Measurements from ENCODE around the gene GHRHR.

The GHRHR gene

DNA sequence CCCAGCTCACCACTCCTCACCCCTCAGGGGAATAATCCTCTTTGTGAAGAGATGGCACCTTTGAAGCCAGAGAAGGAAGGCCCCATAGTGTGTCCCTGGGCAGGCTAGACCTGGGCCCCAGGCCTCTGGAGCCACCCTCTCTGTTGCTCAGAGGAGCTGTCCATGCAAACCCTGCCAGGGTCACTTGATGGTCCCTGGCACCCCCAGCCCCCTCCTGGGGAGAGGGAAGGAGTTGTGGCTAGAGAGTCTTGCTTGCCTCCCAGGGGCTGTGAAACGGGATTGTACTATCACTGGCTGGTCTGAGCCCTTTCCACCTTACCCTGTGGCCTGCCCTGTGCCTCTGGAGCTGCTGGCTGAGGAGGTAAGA, 5.8 kb downstream of the GHRHR start:
- DNase-seq: no peak

DNA sequence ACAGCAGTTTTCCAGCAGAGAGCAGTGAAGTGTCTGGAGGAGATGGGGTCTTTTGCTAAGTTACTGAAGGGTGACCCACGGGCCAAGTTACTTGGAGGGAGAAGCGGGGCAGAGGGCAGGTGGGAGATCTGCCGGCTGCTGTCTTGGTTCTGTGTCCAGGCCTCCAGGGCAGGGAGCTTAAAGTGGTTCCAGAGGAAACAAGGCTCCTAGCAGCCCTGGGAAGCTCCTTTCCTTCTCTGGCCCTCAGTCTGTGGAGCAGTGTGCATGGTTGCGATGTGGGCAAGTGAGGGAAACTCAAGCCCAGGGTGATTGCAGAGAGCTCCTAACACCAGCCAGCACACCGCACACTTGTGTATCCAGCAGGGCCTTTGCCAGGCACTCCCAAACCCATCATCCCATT, 6.3 kb downstream of the GHRHR start:
- no peak for DNase-seq

DNA sequence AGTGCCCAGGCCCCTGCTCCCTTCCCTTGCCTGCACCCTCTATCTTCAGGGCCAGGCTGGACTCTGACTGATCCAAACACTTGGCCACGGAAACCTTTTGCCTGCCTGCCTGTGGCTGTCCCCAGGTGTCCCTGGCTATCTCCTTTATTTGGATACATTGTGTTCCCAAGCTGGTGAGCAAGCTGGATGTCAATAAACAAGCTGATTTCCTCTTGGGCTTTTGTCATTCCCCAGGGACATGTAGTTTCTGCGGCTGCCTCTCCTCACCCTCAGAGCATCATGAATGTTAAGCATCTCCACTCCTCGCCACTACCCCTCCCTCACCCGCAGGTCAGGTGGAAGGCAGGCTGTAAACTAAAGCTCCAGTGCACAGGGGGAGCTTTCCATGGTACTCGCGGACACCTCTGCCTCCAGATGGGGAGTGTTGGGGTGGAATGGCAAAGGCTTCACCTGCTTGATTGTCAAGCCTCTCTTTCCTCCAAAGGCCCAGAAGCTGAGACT, 6.9 kb downstream of the GHRHR start:
- DNase-seq: no peak

DNA sequence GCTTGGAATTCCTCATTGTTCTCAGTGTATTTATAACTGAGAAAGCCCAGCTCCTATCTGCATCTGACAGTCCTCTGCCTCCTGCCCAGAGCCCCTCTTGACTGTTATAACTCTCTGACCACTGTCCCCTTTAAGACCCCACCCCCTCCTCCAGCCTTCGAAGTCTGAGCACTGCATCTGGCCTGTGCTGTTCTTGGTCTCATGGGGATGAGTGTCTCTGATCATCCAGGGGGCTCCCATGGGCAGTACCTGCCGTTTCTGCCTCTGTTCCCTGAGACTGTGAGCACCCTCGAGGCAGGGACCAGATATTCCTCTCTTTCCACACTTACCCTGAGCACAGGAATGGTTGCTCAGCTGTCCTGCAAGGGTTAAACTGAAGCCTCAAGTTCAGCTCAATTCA, 7.7 kb downstream of the GHRHR start:
- DNase-seq: no peak

DNA sequence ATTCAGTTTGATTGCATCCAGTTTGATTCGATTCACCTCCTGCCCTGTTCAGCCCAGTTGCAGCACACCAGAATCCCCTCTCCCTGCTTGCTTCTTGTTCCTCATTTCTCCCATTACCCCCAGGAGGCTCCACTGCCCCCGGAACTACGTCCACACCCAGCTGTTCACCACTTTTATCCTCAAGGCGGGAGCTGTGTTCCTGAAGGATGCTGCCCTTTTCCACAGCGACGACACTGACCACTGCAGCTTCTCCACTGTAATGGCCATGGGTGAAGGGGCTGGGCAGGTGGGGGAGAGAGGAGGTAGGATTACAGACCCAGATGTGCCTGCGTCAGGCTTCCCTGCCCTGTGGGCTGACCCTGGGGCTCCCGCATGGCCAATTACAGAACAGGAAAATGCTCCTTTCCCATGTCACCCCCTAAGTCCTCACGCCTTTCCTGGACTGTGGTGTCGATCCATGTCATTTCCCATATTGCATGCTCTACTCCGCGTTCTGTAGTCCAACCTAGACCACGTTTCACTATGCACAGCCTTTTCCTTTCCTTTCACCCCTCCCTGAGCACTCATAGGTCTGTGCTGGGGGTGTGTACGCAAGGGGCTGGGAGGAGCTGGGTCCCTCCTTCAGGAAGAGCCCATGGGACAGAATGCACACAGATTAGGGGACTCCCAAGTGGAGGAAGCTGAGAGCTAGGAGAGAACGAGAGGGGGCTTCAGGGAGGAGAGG, 8.2 kb downstream of the GHRHR start:
- no peak for DNase-seq

DNA sequence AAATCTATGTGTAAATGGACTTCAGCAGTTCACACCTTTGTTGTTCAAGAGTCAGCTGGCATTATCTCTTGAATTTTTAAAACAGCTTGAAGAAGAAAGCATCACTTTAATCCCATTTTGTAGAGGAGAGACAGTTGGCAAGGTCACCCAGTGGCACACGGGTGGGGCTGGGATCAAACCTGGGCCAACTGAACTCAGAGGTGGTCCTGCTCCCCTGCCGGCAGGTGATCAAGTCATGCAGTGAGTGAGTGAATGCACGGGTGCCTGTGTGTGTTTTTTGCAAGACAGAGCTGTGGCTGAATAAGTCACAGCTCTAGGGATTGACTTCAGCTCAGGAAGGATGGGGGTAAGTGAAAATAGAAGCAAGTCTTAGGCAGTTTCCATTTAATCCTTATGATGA, 9.5 kb downstream of the GHRHR start:
- no peak for DNase-seq

DNA sequence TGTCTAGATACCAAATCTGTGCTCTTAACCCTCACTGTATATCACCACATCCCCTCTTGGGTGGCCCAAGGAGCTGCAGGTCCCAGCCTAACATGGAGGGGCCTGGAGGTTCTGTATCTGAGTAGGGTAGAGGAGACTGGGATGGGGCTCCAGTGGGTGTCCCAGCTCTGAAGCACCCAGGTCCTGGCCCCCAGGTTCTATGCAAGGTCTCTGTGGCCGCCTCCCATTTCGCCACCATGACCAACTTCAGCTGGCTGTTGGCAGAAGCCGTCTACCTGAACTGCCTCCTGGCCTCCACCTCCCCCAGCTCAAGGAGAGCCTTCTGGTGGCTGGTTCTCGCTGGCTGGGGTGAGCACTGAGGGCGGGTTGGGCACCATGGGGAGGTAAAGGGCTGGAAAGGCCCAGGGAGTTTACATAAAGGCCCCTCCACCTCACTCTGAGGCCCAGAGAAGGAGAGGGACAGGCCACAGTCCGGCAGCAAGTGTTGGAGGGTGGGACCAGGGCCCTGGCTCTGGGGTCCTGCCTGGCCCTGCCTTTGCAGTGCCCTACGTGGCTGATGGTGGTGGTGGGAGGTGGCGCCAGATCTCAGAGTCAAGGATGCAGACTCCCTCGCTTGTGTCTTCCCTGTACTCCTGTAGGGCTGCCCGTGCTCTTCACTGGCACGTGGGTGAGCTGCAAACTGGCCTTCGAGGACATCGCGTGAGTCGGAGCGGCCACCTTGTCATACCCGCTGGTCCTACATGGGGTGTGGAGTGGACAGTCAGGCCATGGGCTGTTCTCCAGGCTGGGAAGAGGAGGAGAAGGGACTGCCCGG, 10.2 kb downstream of the GHRHR start:
- no peak for DNase-seq

DNA sequence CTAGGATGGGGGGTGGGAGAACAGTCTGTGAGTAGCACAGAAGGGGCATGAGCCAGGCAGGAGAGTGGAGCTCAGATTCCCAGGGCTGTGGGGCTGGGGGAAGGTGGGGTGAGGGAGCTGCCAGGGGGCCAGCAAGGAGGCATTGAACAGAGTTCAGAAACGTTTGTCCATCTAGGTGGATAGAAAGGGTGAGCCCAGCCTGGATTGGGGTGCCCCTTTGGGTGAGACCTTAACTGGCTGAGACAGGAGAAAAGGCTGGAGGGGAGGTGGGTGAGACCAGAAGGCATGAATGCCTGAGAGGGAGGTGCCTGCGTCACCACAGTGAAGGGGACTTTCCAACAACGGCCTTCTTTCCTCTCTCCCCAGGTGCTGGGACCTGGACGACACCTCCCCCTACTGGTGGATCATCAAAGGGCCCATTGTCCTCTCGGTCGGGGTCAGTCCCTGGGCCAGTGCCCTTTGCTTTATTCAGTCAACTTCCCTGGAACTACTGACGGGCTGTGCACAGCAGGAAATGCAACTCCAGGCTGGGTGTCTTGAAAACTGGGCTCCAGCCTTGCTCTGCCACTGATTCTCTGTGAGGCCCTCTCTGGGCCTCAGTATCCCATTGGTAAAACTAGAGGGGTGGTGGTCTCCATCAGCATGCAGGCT, 11.0 kb downstream of the GHRHR start:
- DNase-seq: no peak

DNA sequence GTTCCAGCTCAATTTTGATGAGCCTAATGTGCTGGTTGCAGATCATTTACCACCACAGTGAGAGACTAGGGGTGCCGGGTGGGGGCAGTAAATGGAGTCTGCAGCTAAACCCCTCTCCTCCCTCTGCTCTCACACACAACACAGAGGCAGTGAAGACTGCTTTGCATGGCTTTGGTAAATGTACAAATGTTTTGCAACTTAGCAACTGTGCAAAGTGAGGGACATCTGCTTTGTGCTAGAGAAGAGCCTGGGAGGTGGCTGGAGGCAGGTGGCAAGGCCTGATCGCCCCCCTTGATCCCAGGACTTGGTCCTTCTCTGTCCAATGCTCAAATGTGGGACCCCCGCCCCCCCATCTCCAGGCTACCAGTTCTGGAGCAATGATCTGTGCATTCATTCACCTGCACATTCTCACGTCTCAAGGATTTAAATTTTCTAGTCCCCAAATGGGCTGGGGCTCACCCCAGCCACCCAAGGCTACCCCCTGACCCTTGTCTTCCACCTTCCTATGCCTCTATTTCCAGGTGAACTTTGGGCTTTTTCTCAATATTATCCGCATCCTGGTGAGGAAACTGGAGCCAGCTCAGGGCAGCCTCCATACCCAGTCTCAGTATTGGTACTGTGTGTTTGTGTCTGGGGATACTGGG, 11.6 kb downstream of the GHRHR start:
- no peak for DNase-seq

DNA sequence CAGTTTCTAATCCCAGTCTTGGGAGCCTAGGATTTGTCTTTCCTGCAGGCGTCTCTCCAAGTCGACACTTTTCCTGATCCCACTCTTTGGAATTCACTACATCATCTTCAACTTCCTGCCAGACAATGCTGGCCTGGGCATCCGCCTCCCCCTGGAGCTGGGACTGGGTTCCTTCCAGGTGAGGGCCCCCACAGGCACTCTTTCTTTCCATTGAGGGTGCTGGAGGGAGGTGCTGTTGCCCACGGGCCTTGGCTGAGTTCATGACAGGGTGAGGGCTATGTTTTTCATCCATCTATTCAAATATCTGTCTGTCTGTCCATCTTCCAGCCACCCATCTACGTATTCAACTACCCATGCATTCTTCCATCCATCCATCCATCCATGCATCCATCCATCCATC, 12.6 kb downstream of the GHRHR start:
- no peak for DNase-seq

DNA sequence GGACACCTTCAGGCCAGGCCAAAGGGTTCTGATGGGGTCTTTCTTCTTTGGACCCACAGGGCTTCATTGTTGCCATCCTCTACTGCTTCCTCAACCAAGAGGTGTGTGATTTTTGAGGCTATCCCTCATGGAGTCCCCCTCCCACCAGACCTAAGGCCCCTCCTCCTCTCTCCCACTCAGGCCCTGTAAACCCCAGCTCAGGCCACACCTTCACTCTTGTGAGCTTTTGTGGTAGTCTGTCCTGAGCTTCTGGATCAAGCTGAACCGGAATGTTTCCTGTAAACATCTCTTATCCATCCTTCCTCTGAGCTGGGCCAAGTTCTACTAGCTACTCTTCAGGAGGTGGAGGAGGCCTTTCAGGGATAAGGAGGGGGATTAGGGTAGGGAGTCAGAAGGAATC, 13.5 kb downstream of the GHRHR start:
- no peak for DNase-seq

DNA sequence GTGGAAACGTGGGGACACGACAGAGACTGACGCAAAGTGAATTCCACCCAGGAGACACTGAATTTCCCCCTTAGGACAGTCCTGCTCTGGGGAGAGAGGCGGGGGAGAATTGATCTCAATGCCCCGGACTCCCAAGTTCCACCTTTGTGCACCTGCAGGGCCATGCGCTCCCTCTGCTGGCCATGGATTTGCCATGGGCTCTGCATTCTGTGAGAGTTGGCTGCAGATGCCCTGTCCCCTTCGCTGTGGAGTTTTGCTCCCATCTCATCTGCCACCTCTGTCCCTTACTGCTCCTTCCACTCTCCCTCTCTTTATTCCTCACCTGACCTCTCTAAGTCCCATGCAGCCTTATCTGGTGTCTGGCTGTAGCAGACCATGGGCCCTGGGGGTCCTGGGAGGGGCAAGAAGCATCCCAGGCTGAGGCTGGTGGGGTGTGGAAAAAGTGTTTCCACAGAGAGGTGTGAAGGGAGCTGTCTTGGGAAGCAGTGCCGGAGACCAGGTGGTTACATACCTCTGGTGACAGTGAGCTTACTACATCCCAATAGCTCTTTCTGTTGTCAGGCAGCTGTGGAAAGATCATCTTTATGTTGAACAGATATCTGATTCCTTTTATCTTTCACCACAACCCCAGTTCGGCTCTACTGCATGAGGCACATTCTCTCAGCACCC, 14.3 kb downstream of the GHRHR start:
- DNase-seq: peak; percentile 41

DNA sequence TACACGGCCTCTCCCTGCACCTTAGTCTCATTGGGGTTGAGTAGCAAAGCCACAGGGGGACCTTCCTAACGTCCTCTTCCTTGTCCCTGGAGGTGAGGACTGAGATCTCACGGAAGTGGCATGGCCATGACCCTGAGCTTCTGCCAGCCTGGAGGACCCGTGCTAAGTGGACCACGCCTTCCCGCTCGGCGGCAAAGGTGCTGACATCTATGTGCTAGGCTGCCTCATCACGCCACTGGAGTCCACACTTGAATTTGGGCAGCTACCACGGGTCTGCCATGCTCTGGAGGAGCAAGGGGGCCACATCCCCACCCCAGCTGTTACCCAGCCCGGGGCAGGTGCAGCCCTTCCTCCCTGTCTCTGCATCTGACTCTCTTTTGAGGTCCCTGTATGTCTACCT, 15.3 kb downstream of the GHRHR start:
- no peak for DNase-seq

DNA sequence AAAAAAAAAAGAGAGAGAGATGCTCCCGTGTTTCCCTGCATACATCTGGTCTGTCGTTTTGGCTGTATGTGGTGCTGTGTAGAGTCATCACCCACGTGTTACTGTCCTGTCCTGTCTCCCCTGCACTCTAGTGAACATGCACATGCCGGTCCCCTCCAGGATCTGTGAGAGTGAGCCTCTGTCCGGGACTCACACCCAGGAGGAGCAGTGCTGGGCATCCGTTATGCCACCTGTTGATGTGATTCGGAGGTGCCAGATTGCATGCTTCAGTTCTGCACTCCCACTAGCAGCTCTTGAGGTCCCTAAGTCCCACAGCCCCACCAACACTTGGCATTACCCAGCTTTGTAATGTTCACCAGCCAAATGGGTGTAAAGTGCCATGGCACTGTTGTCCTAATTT, 16.4 kb downstream of the GHRHR start:
- DNase-seq: no peak

DNA sequence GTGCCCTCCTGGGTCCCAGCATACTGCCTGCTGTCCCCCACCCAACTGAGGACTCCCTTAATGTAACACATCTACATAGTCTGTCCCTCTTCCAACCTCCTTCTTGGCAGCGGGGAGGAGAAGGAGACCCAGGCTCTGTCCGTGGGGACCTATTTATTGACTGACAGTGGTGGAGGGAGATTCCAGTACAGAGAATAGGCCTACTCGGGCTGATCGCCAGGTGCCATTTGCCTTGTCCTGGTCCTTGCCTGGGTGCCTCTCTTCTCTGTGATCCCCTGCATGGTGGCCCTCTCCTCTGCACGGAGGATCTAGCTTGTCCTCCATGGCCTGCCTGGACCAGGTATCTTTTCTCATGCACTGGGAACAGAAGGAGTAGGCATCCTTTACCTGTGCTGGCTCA, 17.0 kb downstream of the GHRHR start:
- no peak for DNase-seq

DNA sequence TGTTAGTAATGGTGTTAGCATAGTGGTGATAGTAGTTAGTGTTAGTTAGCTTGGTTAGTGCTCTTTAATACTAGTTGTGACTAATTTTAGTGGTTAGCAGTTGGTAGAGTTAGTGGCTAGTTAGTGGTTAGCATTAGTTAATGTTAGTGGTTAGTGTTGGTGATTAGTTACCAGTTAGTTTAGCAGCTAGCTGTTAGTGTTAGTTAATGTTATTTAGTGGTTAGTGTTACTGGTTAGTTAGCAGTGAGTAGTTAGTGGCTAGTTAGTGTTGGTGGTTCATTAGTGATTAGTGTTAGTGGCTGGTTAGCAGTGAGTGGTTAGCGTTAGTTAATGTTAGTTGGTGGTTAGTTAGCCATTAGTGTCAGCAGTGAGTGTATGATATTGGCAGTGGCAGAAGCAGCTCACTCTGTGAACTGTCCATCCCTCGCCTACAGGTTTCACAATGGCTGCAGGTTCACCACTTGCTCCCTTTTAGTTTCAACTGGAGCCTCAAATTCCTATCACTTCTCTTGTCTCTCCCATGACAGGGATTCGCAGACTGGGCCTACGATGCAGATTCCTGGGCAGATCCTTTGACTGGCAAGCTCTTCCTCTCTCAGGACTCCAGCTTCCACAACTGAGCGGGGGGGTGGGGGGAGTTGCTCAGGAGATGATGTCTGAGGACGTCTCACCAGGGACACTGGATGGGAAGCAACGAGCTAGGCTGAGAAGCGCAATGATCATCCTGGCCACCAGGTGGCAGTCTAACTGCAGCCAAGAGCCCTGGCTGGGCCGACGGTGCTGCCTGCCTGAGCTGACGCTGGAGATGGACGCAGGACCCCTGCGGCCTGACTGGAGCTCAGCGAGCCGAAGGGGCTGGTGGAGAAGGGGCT, 19.5 kb downstream of the GHRHR start:
- peak; percentile 50 for DNase-seq

DNA sequence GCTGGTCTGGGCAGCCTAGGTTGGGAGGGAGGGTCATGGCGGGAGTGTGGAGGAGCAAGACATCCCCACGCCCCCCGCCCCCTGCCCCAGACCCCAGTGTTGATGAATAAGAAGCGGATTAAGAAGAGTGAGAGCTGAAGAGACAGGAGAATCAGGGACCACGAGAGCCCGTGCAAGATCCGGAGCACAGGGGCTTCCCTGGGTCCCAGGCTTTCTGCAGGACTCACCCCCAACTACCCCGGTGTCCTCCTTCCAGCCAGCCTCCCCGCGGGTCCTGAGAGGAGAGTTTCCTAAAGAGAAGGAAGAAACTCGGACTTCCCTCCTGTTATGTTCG, 20.1 kb downstream of the GHRHR start:
- no peak for DNase-seq

DNA sequence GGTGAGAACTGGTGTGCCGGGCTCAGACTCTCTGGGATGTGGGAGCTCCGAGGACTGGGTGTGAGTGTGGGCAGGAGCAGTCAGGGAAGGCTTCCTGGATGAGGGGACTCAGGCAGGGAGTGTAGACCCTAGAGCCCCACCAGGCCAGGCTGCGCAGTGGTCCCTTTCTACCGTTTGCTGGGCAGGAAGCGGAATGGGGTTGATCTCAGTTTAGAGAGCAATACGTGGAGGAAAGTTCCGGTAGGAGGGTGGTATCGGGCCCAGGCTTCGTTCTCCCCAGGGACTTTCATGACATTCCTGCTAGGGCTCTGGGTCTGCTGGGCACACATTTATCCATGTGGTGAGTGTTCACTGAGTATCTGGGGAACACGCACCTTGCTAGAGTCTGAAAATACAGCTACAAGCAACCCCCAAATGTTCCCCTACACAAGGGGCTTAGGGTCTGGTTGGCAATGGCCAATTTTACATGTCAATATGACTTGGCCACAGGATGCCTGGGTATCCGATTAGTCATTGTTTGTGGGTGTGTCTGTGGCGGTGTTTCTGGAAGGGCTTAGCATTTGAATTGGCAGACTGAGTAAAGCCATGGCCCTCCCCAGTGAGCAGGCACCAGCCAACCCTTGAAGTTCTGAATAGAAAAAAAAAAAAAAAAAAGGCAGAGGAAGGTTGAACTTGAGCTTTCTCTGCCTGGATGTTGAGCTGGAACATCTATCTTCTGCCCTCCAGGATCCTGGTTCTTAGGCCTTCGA, 20.8 kb downstream of the GHRHR start:
- no peak for DNase-seq

DNA sequence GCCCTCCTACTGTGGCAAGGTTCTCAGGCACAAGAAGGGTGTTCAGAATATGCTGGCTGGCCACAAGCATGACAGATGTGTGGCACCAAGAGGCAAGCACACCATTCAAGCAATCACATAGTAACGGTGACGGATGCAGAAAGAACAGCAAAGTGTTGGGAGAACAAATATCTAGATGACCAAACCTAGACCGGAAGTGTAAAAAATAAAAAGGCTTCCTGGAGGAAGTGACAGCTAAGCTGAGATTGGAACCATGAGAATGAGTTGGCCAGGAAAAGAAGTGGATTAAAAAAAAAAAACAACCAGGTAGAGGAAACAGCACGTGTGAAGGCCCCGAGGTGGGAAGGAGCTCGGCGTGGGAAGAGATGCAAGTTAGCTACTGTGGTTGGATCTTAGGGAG, 22.0 kb downstream of the GHRHR start:
- DNase-seq: no peak

DNA sequence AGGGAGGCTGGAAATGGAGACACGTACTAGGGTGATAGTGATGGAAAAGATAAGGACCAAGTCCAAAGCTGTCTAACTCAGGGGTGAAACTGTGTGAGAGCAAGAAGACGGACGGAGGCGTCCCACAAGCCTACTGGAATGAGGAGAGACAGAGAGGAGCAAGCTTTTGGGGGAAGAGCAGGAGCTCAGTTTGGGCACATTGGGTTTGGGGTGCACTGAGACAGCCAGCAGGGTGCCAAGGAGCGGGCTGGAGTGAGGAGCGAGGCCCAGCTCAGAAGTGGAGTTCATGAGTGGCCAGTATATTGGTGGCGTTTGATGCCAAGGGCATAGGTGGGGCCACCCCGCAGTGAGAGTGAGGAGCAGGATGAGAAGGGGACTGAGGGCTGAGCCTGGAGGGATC, 22.6 kb downstream of the GHRHR start:
- no peak for DNase-seq

DNA sequence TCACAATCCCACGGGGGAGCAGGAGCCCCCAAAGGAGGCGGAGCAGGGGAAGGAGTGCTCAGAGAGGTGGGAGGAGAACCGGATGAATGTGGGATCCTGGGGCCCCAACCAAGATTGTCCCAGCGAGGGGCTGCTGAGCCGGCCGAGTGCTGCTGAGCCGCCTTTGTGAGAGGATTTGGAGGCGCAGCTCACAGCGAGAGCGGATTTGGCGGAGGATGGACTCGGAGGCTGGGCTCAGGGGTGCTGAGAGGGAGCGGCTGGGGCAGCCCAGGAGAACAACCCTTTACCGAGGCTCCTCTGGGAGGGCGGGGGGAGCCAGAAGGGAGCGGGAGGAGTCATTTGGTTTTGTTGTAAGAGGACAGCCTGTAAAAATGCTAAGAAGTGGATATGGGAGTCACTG, 23.0 kb downstream of the GHRHR start:
- no peak for DNase-seq

Data from NCI-H1105 (cell line).